Hepatocyte (in vitro differentiated cells): ENCODE measurements around the gene GRID1. TPM values are rescaled to one million over a fixed set of nuclear protein-coding genes. Genes with fewer than 3 reads are reported as not detected.

Experiments
- DNase-seq: peaks from one replicate; pipeline ENCODE4 v3.0.0-alpha.2; 2016; ENCODE audit warnings: low spot score
- H2AFZ ChIP-seq: fragments of 200-600 bp; sonication (generic); 2 replicates; pipeline ENCODE4 v1.6.0; 2016; ENCODE audit warnings: antibody characterized with exemption, mild to moderate bottlenecking
- H3K27ac ChIP-seq: fragments of 200-600 bp; sonication (generic); 2 replicates; pipeline ENCODE4 v1.5.1; 2016; ENCODE audit warnings: mild to moderate bottlenecking
- H3K27me3 ChIP-seq: fragments of 200-600 bp; sonication (generic); 2 replicates; pipeline ENCODE4 v1.6.1; 2016
- H3K36me3 ChIP-seq: fragments of 200-600 bp; sonication (generic); replicated peaks from 2 replicates; pipeline ENCODE4 v1.5.1; 2016; ENCODE audit warnings: low read depth; ENCODE audit not compliant: insufficient read depth
- H3K4me1 ChIP-seq: fragments of 200-600 bp; sonication (generic); 2 replicates; pipeline ENCODE4 v1.5.1; 2016; ENCODE audit warnings: mild to moderate bottlenecking, moderate library complexity; ENCODE audit not compliant: insufficient read depth
- H3K4me2 ChIP-seq: fragments of 200-600 bp; sonication (generic); 2 replicates; pipeline ENCODE4 v1.6.0; 2016
- H3K4me3 ChIP-seq: fragments of 200-600 bp; sonication (generic); 2 replicates; pipeline ENCODE4 v1.5.1; 2016; ENCODE audit warnings: mild to moderate bottlenecking
- H3K79me2 ChIP-seq: fragments of 200-600 bp; sonication (generic); 2 replicates; pipeline ENCODE4 v1.6.0; 2017; ENCODE audit warnings: mild to moderate bottlenecking
- H3K9me2 ChIP-seq: fragments of 200-600 bp; sonication (generic); replicated peaks from 2 replicates; pipeline ENCODE4 v1.6.0; 2017; ENCODE audit warnings: mild to moderate bottlenecking; ENCODE audit not compliant: insufficient read depth
- H3K9me3 ChIP-seq: fragments of 200-600 bp; sonication (generic); 2 replicates; pipeline ENCODE4 v1.5.1; 2016; ENCODE audit warnings: low read depth, mild to moderate bottlenecking
- H4K20me1 ChIP-seq: fragments of 200-600 bp; sonication (generic); 2 replicates; pipeline ENCODE4 v1.6.0; 2016; ENCODE audit warnings: mild to moderate bottlenecking; ENCODE audit not compliant: insufficient read depth, poor library complexity, severe bottlenecking
- EZH2 ChIP-seq: fragments of 200-600 bp; sonication (generic); IDR thresholded peaks from 2 replicates; pipeline ENCODE4 v1.6.1; 2016; ENCODE audit warnings: antibody characterized with exemption, mild to moderate bottlenecking, borderline replicate concordance
- EZH2phosphoT487 ChIP-seq: fragments of 200-600 bp; sonication (generic); IDR thresholded peaks from one replicate; pipeline ENCODE4 v1.6.1; 2018; ENCODE audit warnings: antibody characterized with exemption, mild to moderate bottlenecking, low read depth, moderate library complexity; ENCODE audit not compliant: unreplicated experiment, severe bottlenecking
- WGBS: methylation state at CpG from one replicate; pipeline ENCODE4 v1.1.6; 2016; ENCODE audit warnings: low lambda C conversion rate; ENCODE audit errors: missing lambda C conversion rate; 5-methylcytosine and 5-hydroxymethylcytosine counted together
- polyA plus RNA-seq: library from polyadenylated mRNA; unstranded; fragments of >200 nt; fragmentation: Nextera tagmentation; extraction: Ambion mirVana; gene quantifications from 2 replicates; pipeline ENCODE4 v1.2.1, GENCODE V29; 2016
- total RNA-seq: library from RNA; depleted of rRNA; stranded (reverse); fragments of >200 nt; gene quantifications from 2 replicates; pipeline ENCODE4 v1.2.3, GENCODE V29; 2014
- TF ChIP-seq, protein P1 (sequence below): fragments of 200-600 bp; sonication (generic); IDR thresholded peaks from 2 replicates; pipeline ENCODE4 v1.5.1; 2016; ENCODE audit warnings: antibody characterized with exemption, mild to moderate bottlenecking; ENCODE audit not compliant: poor library complexity

GRID1 gene
- total and polyA plus RNA-seq, 2 experiments from 2014 or later = 0.07 to 0.37 TPM

DNA sequence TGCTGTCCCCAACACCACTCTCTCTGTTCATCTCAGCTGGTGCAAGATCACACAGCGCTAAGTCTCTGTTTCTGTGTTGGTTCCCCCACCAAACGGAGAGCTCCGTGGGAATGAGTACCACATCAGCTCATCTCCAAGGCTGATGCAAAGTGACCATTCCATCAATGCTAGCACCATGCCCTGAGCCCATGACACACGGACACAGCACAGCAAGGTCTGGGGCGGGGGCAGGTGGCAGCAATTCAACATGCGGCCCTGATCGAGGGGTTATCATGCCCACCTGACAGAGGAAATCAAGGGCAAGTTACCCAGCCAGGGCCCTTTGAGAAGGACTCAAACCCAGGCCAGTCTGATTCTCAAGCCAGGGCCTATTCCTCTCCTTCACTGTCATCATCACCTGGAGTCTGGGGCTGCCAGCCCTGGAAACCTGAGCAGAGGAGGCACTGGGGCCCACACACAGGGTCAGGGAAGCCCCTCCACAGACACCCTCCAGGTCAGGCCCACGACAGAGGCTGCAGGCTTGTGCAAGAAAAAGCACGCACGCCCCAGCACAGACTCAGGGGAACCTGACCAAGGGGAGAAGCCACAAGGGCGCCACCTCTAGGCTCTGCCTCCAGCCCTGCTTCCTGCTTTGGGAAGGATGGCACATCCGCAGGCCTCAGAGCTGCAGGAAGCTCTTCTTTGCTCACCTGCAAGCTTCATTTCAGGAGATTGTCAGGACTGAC is 74.8 kb downstream of the GRID1 start:
- H3K9me2 ChIP-seq = no peaks in the 10 kb centered on the region
- no peak for DNase-seq
- no peak overlapping the region for H2AFZ ChIP-seq
- H3K36me3 ChIP-seq = no peaks in the 10 kb centered on the region
- no peak overlapping the region for H3K4me2 ChIP-seq
- no peaks in the 10 kb centered on the region for H4K20me1 ChIP-seq
- H3K9me3 ChIP-seq = no peaks in the 10 kb centered on the region
- 70% methylated on average over 12 of the region's 12 CpGs for WGBS
- TF ChIP-seq, protein P1, sequence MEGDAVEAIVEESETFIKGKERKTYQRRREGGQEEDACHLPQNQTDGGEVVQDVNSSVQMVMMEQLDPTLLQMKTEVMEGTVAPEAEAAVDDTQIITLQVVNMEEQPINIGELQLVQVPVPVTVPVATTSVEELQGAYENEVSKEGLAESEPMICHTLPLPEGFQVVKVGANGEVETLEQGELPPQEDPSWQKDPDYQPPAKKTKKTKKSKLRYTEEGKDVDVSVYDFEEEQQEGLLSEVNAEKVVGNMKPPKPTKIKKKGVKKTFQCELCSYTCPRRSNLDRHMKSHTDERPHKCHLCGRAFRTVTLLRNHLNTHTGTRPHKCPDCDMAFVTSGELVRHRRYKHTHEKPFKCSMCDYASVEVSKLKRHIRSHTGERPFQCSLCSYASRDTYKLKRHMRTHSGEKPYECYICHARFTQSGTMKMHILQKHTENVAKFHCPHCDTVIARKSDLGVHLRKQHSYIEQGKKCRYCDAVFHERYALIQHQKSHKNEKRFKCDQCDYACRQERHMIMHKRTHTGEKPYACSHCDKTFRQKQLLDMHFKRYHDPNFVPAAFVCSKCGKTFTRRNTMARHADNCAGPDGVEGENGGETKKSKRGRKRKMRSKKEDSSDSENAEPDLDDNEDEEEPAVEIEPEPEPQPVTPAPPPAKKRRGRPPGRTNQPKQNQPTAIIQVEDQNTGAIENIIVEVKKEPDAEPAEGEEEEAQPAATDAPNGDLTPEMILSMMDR = no peak
- TF ChIP-seq EZH2 = no peak
- no peak for TF ChIP-seq EZH2phosphoT487
- no peak overlapping the region for H3K4me3 ChIP-seq
- no peaks in the 10 kb centered on the region for H3K4me1 ChIP-seq
- H3K27ac ChIP-seq = no peak overlapping the region
- peaks cover 6% of the 10 kb centered on the region for H3K27me3 ChIP-seq
- no peaks in the 10 kb centered on the region for H3K79me2 ChIP-seq

DNA sequence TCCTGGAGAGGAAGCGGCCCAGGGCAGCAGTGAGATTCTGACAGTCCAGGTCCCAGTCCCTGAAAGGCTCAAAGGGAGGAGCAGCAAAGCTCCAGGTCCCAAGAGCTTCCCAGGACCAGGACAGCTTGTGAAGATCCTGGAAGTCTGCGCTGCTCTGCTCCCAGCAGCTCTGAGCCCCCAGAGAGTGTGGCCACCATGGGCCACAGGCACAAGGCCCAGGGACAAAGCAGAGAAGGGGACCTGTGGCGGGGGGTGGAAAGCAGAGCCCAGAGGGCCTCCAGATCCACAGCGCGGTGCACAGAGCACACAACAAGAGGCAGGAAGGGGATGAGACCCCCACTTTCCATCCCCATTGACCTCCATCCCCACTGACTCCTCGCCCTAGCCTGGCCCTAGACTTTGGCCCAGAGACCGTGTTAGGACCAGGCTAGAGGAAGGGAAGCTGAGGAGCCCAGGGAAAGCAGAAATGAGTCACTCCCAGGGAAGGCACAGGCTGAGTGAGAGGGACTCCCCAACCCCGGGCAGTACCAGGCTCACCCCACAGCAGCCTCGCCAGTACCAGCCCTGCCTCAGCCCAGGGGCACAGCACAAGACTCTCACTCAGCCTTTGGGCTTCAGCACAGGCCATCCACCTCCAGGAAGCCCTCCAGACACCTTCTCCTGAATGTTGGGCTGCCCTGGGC is 75.5 kb downstream of the GRID1 start:
- no peaks in the 10 kb centered on the region for H4K20me1 ChIP-seq
- no peak overlapping the region for H3K4me2 ChIP-seq
- no peak overlapping the region for H2AFZ ChIP-seq
- DNase-seq = no peak
- no peaks in the 10 kb centered on the region for H3K9me2 ChIP-seq
- peaks cover 5% of the 10 kb centered on the region for H3K27me3 ChIP-seq
- H3K79me2 ChIP-seq = no peaks in the 10 kb centered on the region
- no peak overlapping the region for H3K4me3 ChIP-seq
- H3K4me1 ChIP-seq = no peaks in the 10 kb centered on the region
- H3K9me3 ChIP-seq = no peaks in the 10 kb centered on the region
- H3K27ac ChIP-seq = no peak overlapping the region
- 82% methylated on average over 9 of the region's 9 CpGs for WGBS
- TF ChIP-seq EZH2phosphoT487 (no peak), EZH2 (no peak)
- TF ChIP-seq, protein P1 = no peak
- H3K36me3 ChIP-seq = no peaks in the 10 kb centered on the region

DNA sequence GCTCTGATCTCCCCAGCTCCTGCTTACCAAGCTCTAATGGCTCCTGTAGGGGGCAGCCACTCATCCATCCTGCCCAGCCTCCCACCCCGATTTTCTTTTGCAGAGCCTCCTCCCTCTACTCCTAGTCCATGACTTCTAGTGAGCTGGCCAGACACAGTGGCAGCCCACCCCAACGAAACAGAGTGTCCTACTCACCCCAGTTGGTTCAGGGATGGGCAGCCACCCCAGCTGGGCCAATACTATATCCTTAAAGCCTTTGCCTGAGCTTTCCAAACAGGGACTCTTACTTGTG is 77.1 kb downstream of the GRID1 start:
- no peak overlapping the region for H3K4me3 ChIP-seq
- no peaks in the 10 kb centered on the region for H3K4me1 ChIP-seq
- 82% methylated on average over 2 of the region's 2 CpGs for WGBS
- no peaks in the 10 kb centered on the region for H3K27me3 ChIP-seq
- H3K79me2 ChIP-seq = no peaks in the 10 kb centered on the region
- no peak overlapping the region for H3K27ac ChIP-seq
- H3K4me2 ChIP-seq = no peak overlapping the region
- H4K20me1 ChIP-seq = no peaks in the 10 kb centered on the region
- H2AFZ ChIP-seq = no peak overlapping the region
- H3K36me3 ChIP-seq = no peaks in the 10 kb centered on the region
- DNase-seq = no peak
- no peak for TF ChIP-seq EZH2
- no peak for TF ChIP-seq EZH2phosphoT487
- TF ChIP-seq, protein P1 = no peak
- H3K9me3 ChIP-seq = no peaks in the 10 kb centered on the region
- H3K9me2 ChIP-seq = no peaks in the 10 kb centered on the region
